OCI-M2 (cell line): ENCODE measurements around the gene TYW1.
"Not testable (repeated sequence)": the region's sequence is repeated elsewhere in the genome, so short reads cannot be mapped to it uniquely, and the experiment has no call there.

Experiments used
- DNase-seq: peaks from one replicate; lab custom pipeline; 2025; ENCODE audit not compliant: unreplicated experiment; lab: John Stamatoyannopoulos, UW

The TYW1 gene

DNA sequence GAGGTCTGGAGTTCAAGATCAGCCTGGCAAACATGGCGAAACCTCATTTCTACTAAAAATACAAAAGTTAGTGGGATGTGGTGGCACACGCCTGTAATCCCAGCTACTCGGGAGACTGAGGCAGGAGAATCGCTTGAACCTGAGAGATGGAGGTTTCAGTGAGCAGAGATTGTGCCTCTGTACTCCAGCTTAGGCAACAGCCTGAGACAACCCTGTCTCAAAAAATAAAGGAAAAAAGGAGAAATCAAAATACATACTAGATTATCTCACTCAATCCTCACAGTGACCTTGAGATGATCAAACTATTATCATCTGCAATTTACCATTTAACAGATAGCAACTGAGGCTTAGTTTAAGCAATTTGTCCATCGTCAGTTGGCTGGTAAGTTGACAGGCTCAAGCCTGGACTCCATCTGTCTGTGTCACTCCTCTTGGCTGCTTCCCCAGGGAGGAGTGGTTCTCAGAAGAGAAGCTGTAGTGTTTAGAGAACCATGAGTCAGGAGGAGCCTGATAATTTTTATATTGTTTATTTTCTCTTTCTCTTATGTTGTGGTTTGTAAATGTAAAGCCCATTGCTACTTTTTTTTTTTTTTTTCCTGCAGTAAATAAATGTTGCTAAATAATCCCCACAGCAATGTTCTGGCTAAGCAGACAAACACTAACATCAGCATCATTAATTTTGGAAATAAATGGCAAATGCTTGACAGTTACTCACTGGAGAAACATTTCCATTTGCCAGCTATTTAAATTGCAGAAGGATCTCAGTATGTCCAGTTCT is 46.3 kb downstream of the TYW1 start:
- DNase-seq, result not testable (repeated sequence)

DNA sequence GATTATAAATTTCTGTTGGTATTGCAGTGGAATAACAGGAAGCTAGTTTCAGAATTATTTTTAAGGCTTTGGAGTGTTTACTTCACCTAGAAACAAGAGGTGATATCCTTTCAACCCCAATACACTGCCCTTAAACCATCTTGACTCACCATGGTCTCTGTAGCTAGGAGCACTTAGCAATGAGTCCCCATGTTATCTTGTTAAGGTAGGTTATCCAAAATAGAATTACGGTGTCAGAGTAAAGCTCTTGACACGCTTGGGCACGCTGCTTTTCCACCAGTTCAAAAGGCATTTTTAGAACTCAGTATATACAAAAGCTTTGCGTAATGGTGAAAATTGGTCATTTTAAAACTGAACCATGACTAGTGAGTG is 46.9 kb downstream of the TYW1 start:
- not testable (repeated sequence) for DNase-seq

- DNase-seq, result no peak
Observed at GRCh38 chr7:67045496-67045995, 48.9 kb downstream of the TYW1 start.

DNA sequence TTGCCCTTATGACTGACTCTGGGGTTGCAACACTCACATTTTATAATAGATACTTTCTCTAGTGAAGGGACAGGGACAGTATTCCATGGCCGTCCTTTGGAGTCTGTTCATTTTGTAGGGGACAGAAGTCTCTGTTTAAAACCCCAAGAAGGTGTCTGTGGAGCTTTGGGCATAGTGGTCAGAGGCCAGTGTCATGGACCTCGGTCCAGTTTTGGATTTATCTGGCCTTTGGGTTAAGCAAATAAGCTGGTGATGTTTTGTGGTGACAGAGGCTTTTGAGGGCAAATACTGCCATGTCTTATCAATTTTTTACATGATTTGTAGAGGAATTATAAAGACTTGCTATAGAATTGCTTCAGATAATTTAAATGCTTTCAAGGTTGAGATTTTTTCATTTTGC is 50.2 kb downstream of the TYW1 start:
- DNase-seq, result not testable (repeated sequence)

DNA sequence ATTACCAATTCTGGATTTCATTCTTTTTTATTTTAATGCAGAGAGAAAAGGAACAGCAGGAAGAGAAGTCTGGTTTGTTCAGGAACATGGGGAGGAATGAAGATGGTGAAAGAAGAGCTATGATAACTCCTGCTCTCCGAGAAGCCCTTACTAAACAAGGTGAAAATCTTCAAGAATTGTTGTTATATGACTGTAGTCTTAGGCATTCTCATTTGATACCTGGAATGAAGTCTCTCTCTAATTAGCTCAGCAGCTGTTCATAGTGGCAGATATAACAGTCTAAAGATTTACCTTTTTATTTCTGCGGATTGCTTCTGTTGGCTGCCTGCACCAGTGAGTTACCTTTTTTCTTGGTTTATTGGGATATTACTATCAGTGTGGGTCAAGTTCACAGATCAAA is 53.3 kb downstream of the TYW1 start:
- not testable (repeated sequence) for DNase-seq

DNA sequence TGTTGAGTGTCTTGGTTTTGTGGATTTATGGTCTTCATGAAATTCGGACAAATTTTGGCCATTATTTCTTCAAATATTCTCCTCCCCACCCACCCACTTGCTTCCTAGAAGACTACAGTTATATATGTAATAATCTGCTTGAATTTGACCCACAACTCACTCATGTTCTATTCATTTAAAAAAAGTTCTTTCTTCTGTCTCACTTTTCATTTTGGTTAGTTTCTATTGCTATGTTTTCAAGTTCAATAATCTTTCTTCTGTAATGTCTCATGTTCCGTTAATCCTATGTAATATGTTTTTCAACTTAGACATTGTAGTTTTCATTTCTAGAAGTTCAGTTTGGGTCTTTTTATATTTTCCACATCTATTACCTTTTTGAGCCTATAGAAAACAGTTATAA is 55.5 kb downstream of the TYW1 start:
- not testable (repeated sequence) for DNase-seq

DNA sequence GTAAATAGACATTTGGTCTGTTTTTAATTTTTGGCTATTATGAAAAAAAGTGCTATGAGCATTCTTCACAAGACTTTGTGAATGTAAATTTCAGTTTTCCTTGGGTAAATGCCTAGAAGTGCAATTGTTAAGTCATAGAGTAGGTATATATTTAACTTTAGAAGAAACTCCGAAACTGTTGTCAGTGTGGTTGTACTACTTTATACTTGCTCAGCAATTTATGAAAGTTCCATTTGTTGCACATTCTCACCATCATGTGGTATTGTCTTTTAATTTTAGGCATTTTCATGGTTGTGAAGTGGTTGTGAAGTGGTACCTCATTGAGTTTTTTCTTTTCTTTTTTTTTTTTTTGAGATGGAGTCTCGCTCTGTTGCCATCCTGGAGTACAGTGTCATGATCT is 60.0 kb downstream of the TYW1 start:
- no peak for DNase-seq

DNA sequence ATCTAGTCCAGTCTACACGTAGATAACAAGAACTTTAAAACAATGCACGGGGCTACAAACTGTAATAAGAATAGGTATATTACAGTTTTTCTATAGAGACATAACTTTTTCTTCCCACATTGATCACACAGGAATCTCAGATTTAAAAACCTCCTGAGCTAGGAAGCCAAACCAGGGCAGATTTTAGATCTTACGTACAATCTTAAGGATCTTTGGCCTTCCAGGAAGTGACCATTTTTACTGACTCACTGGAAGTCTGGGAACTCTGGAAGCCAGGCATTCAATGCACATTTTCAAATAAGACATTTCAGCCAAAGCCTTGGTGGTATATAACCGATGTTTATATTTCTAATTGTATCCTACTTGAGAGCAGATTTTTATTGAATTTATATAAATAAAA is 64.7 kb downstream of the TYW1 start:
- DNase-seq, result not testable (repeated sequence)

GRCh38 chr7:67062802-67063201 is 66.2 kb downstream of the TYW1 start:
- not testable (repeated sequence) for DNase-seq

DNA sequence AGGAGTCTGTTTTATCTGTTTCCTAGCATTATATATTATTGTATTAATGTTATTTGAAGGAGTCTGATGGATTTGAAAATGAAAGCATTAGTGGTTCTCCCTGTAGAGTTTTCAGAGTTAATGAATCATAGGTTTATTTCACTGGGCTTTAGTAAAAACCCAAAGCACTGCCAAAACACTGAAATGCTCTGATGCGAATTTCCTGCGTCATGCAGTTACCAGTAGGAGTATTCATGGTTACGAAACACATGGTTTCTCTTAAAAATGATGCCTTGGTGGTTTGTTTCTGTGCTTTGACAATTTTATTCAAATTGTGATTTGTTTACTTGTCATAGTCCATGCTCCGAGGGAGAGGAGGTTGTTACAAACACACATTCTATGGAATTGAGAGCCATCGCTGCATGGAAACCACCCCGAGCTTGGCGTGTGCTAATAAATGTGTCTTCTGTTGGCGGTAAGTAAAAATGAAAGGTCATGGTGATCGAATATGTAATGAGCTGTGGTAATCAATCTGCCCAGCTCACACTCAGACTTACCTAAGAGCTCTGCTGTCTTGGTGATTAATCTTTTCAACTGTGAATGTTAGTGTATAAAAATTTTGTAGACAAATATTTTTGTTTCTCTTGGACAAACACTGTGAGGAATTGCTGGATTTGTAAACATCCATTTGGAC is 70.5 kb downstream of the TYW1 start:
- DNase-seq, result not testable (repeated sequence)

- not testable (repeated sequence) for DNase-seq
Observed at GRCh38 chr7:67076120-67076519, 79.5 kb downstream of the TYW1 start.

DNA sequence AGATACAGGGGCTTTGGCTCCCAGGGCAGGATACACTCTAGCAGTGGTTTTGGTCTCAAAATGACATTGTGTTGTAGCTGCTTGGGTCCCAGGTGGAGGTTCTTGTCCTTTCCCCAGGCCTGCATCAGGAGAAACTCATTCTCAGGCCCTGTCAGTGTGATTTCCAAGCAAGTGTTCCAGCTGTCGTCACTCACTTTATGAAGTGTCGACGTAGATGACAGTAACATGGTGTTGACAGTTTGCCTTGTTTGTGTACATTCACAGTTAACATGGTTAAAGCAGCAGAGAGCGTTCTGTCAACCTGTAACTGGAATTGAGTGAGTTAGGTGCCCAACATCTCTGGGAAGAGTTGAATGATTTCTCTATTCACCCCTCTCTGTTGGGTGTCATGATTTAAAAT is 86.2 kb downstream of the TYW1 start:
- DNase-seq, result not testable (repeated sequence)

DNA sequence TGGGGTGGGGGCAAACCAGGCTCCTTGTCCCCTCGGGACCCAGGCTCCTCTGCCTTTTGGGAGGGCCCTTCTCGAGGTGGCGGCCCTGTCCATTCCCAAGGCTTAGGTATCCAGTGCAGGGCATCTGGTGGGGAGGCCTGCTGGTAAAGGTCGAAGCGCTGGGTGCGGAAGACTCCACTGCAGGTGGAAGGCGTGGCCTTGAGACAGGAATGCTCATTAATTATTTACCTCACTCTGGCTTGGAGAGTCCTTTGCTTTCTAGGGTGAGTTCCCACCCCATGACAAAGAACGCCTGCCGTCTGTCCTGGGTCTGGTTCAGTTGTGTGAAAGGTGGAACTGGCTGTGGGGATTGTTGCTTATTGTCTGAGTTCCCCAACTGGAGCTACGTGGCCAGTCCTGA is 92.6 kb downstream of the TYW1 start:
- DNase-seq, result not testable (repeated sequence)

DNA sequence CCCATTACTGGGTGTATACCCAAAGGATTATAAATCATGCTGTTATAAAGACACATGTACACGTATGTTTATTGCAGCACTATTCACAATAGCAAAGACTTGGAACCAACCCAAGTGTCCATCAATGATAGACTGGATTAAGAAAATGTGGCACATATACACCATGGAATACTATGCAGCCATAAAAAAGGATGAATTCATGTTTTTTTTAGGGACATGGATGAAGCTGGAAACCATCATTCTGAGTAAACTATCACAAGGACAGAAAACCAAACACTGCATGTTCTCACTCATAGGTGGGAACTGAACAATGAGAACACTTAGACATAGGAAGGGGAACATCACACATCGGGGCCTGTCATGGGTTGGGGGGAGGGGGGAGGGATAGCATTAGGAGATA is 94.4 kb downstream of the TYW1 start:
- DNase-seq, result not testable (repeated sequence)

DNA sequence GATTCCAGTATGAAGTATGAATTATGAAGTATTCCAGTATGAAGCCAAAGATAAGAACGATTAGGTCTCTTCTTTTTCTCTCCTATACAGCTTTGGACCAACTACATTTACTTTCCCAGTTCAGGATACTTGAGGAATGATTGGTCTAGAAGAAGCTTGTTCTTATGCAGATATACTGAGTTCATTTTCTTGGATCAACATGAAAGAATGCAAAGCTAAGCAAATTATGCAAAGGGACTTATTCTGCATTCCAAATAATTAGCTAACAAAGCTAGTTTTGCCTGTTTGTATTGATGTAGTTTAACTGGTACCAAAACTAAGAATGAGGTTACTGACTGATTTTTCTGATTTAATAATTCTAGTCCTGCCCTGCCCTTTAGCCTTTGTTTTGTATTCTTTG is 101.4 kb downstream of the TYW1 start:
- not testable (repeated sequence) for DNase-seq

DNA sequence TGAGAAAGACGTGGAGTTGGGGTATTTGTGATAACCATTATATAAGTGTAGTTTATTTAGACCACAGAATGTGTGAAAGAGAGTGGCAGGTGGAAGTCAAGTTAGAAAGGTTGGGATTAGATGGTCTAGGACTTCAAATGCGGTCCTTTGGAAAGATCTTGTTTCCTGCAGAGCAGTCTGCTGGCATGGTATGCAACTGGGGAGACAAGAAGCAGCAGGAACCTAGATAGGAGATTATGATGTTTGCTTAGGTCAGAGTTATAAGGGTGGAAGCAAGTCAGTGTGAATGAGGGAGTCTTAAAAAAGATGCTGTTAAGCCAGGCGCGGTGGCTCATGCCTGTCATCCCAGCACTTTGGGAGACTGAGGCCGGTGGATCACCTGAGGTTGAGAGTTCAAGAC is 102.8 kb downstream of the TYW1 start:
- not testable (repeated sequence) for DNase-seq

DNA sequence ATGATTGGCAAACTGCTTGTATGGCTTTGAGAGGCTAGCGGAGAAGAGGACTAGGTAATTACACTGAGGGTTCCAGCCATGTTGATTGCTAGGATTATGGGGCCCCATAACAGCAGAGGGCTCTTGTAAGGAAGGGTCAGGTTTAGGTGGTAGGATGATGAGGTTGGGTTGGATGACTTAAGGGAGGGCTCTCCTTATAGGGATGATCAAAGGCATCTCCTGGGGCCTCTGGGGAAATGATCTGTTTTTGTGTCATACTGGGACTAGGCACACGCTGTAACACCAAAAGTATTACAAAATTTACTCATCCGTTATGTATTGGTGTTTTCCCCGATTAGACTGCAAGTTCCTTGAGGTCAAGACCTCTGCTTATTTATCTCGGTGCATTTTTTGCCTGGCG is 103.4 kb downstream of the TYW1 start:
- not testable (repeated sequence) for DNase-seq

DNA sequence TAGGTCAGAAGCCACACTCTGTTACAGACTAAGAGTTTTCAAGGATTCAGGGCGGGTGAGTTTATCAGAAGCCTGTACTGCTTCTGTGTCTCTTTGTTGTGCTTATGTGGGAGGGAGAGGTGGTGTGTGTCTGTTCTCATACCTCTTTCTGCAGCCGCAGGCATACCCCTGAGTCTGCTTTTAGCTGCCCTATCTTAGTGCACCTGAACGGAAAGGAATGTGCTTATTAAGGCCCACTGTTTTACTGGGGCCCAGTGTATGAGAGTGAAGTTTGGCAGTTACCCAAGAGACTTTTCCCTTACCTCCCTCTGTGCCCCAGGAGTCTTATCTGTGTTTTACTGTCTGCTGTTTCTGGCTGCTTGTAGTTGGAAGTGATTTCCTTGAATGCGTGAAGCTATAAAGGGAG is 104.3 kb downstream of the TYW1 start:
- no peak for DNase-seq

DNA sequence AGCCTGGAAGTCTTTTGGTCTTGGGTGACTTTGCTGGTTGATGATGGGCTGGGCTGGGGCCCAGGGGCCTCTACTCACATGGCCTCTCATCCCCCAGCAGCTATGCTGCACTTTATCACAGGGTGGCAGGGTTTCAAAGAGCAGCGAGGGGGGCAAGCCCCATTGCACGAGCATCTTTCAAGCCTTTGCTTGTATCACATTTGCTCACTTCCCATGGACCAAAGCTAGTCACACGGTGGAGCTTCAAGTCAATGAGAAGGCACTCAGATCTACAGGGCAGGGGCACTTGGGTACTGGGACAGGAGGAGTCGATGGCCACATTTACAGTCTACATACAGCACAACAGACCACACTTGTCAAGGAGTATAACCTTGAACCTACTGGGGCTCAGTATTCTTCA is 108.3 kb downstream of the TYW1 start:
- DNase-seq, result not testable (repeated sequence)

DNA sequence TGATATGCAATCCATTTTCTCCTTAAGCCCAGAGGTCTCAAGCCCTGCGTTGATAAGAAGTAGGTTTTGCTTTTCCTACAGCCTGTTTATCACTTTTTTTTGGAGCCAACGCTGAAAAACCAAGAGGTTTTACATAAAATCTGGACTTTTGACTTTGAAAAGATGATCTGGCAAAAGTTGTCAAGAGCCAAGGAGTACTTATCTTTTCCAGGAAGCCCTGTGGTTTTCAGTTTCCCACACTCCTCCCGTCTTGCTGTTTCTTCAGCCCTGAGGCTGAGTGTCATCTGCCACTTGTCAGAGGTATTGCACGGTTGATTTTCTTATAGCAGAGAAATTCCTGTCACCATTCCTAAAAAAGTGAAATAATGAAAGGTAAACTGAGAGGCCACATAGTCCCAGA is 108.7 kb downstream of the TYW1 start:
- no peak for DNase-seq

GRCh38 chr7:67106255-67106654 is 109.6 kb downstream of the TYW1 start:
- DNase-seq, result not testable (repeated sequence)

GRCh38 chr7:67111342-67111741 is 114.7 kb downstream of the TYW1 start:
- not testable (repeated sequence) for DNase-seq
